Neural progenitor cell (in vitro differentiated cells): ENCODE data around the gene TCF3. TPM values are rescaled to one million over a fixed set of nuclear protein-coding genes. Genes with fewer than 3 reads are reported as not detected.

Experiments
- DNase-seq: peaks from one replicate; pipeline ENCODE4 v3.0.0-alpha.2; 2016; ENCODE audit warnings: low spot score
- H2AFZ ChIP-seq: fragments of 200-600 bp; sonication (generic); replicated peaks from 2 replicates; pipeline ENCODE4 v1.6.1; 2016; ENCODE audit warnings: antibody characterized with exemption
- H3F3A ChIP-seq: fragments of 200-600 bp; sonication (generic); 2 replicates; pipeline ENCODE4 v1.6.1; 2016; ENCODE audit warnings: antibody characterized with exemption, low read depth
- H3K27ac ChIP-seq: fragments of 200-600 bp; sonication (generic); 2 replicates; pipeline ENCODE4 v1.5.1; 2016; ENCODE audit warnings: mild to moderate bottlenecking
- H3K27me3 ChIP-seq: fragments of 200-600 bp; sonication (generic); 2 replicates; pipeline ENCODE4 v1.6.1; 2016; ENCODE audit warnings: mild to moderate bottlenecking, moderate library complexity
- H3K36me3 ChIP-seq: fragments of 200-600 bp; sonication (generic); 2 replicates; pipeline ENCODE4 v1.5.1; 2016
- H3K4me1 ChIP-seq: fragments of 200-600 bp; sonication (generic); 2 replicates; pipeline ENCODE4 v1.6.1; 2016; ENCODE audit warnings: mixed run types
- H3K4me2 ChIP-seq: fragments of 200-600 bp; sonication (generic); 2 replicates; pipeline ENCODE4 v1.6.1; 2016
- H3K4me3 ChIP-seq: fragments of 200-600 bp; sonication (generic); 2 replicates; pipeline ENCODE4 v1.5.1; 2016
- H3K79me2 ChIP-seq: fragments of 200-600 bp; sonication (generic); 2 replicates; pipeline ENCODE4 v1.6.1; 2016; ENCODE audit warnings: low read depth
- H3K9ac ChIP-seq: fragments of 200-600 bp; sonication (generic); 2 replicates; pipeline ENCODE4 v1.6.1; 2016
- H3K9me3 ChIP-seq: fragments of 200-600 bp; sonication (generic); 2 replicates; pipeline ENCODE4 v1.5.1; 2016; ENCODE audit warnings: low read depth
- H4K20me1 ChIP-seq: fragments of 200-600 bp; sonication (generic); 2 replicates; pipeline ENCODE4 v1.6.1; 2016; ENCODE audit warnings: low read depth
- H3K27ac Mint-ChIP-seq: 3 replicates; pipeline ENCODE4 v1.8.0; 2021; ENCODE audit warnings: mixed read lengths
- H3K27me3 Mint-ChIP-seq: 2 replicates; pipeline ENCODE4 v1.8.0; 2022; ENCODE audit warnings: low read depth, mild to moderate bottlenecking, inconsistent platforms, moderate library complexity, mixed read lengths; ENCODE audit not compliant: insufficient read depth
- H3K36me3 Mint-ChIP-seq: 3 replicates; pipeline ENCODE4 v1.8.0; 2021; ENCODE audit warnings: mixed read lengths
- H3K4me1 Mint-ChIP-seq: 3 replicates; pipeline ENCODE4 v1.8.0; 2021; ENCODE audit warnings: mixed read lengths
- H3K4me3 Mint-ChIP-seq: 3 replicates; pipeline ENCODE4 v1.8.0; 2021; ENCODE audit warnings: mild to moderate bottlenecking, moderate library complexity, mixed read lengths
- H3K9me3 Mint-ChIP-seq: 3 replicates; pipeline ENCODE4 v1.8.0; 2020; ENCODE audit warnings: mixed read lengths
- CTCF ChIP-seq: fragments of 200-600 bp; sonication (generic); IDR thresholded peaks from 2 replicates; pipeline ENCODE4 v1.5.1; 2017; ENCODE audit warnings: antibody characterized with exemption, mild to moderate bottlenecking
- EZH2 ChIP-seq: fragments of 200-600 bp; sonication (generic); IDR thresholded peaks from 2 replicates; pipeline ENCODE4 v1.6.1; 2017; ENCODE audit warnings: antibody characterized with exemption, mild to moderate bottlenecking, moderate library complexity
- EZH2phosphoT487 ChIP-seq: fragments of 200-600 bp; sonication (generic); IDR thresholded peaks from 2 replicates; pipeline ENCODE4 v1.6.1; 2017; ENCODE audit warnings: antibody characterized with exemption
- total RNA-seq: library from RNA; depleted of rRNA; stranded (reverse); fragments of >200 nt; gene quantifications from 2 replicates; pipeline ENCODE4 v1.2.3, GENCODE V29; 2015; ENCODE audit warnings: low replicate concordance

The TCF3 gene
- total RNA-seq, 1 donor from 2014 or later = 131 TPM

- Histone ChIP-seq H3F3A (no peaks in the 10 kb centered on the region), H3K79me2 (peaks cover 50% of the 10 kb centered on the region), H3K27ac (no peak overlapping the region), H3K4me1 (no peaks in the 10 kb centered on the region), H3K4me2 (no peak overlapping the region), H3K9ac (no peak overlapping the region), H2AFZ (no peak overlapping the region), H3K9me3 (no peaks in the 10 kb centered on the region), H3K36me3 (no peaks in the 10 kb centered on the region), H3K27me3 (no peaks in the 10 kb centered on the region), H3K4me3 (no peak overlapping the region), H4K20me1 (peaks cover 50% of the 10 kb centered on the region)
- Mint-ChIP-seq H3K4me3 (no peak overlapping the region), H3K27me3 (peaks cover 2% of the 10 kb centered on the region), H3K4me1 (peaks cover 8% of the 10 kb centered on the region), H3K9me3 (no peaks in the 10 kb centered on the region), H3K27ac (no peak overlapping the region), H3K36me3 (peaks cover 39% of the 10 kb centered on the region)
- DNase-seq = no peak
- no peak for TF ChIP-seq EZH2phosphoT487
- no peak for TF ChIP-seq CTCF
- TF ChIP-seq EZH2 = no peak
Observed at GRCh38 chr19:1584500-1585242, 67.7 kb downstream of the TCF3 start.

- Histone ChIP-seq H3K9ac (no peak overlapping the region), H3K36me3 (no peaks in the 10 kb centered on the region), H2AFZ (no peak overlapping the region), H3K27ac (no peak overlapping the region), H3K9me3 (no peaks in the 10 kb centered on the region), H3K4me2 (no peak overlapping the region), H3F3A (no peaks in the 10 kb centered on the region), H4K20me1 (peaks cover 35% of the 10 kb centered on the region), H3K79me2 (peaks cover 25% of the 10 kb centered on the region), H3K27me3 (no peaks in the 10 kb centered on the region), H3K4me3 (no peak overlapping the region), H3K4me1 (no peaks in the 10 kb centered on the region)
- H3K36me3 Mint-ChIP-seq = peaks cover 28% of the 10 kb centered on the region
- H3K4me3 Mint-ChIP-seq = no peak overlapping the region
- H3K4me1 Mint-ChIP-seq = peaks cover under 1% of the 10 kb centered on the region
- peaks cover 2% of the 10 kb centered on the region for H3K27me3 Mint-ChIP-seq
- no peaks in the 10 kb centered on the region for H3K9me3 Mint-ChIP-seq
- no peak overlapping the region for H3K27ac Mint-ChIP-seq
- DNase-seq = no peak
- TF ChIP-seq EZH2phosphoT487 (no peak), CTCF (no peak)
Observed at GRCh38 chr19:1582201-1582600, 70.2 kb downstream of the TCF3 start.

- no peak overlapping the region for H3K4me3 Mint-ChIP-seq
- Histone ChIP-seq H4K20me1 (peaks cover 28% of the 10 kb centered on the region), H3K4me3 (no peak overlapping the region), H3F3A (no peaks in the 10 kb centered on the region), H3K4me1 (no peaks in the 10 kb centered on the region), H3K4me2 (no peak overlapping the region), H3K9ac (no peak overlapping the region), H3K27ac (no peak overlapping the region), H3K36me3 (no peaks in the 10 kb centered on the region), H3K79me2 (peaks cover 12% of the 10 kb centered on the region), H3K9me3 (no peaks in the 10 kb centered on the region), H2AFZ (no peak overlapping the region), H3K27me3 (no peaks in the 10 kb centered on the region)
- H3K9me3 Mint-ChIP-seq = no peaks in the 10 kb centered on the region
- H3K4me1 Mint-ChIP-seq = no peaks in the 10 kb centered on the region
- DNase-seq = no peak
- H3K27ac Mint-ChIP-seq = no peak overlapping the region
- no peak for TF ChIP-seq CTCF
- no peak for TF ChIP-seq EZH2phosphoT487
- no peak for TF ChIP-seq EZH2
- H3K36me3 Mint-ChIP-seq = peaks cover 25% of the 10 kb centered on the region
- peaks cover 2% of the 10 kb centered on the region for H3K27me3 Mint-ChIP-seq
Observed at GRCh38 chr19:1580957-1581356, 71.5 kb downstream of the TCF3 start.
